ENCODE data around the gene MALRD1. TPM values are rescaled to one million over a fixed set of nuclear protein-coding genes. Genes with fewer than 3 reads are reported as not detected.

Gene MALRD1
- total RNA-seq, 4 donors from 2014 or later, result 58.6 to 357 (median 249) TPM

GRCh38 chr10:19605806-19606205, 557.2 kb downstream of the MALRD1 start:
- H3K4me3 ChIP-seq, result no peak overlapping the region
- H3K27me3 ChIP-seq, result no peaks in the 10 kb centered on the region
- no peak for DNase-seq
- peaks cover 0 to 8% (median 0%) of the 10 kb centered on the region in 3 donors for H3K36me3 ChIP-seq
- H3K4me1 ChIP-seq, result no peaks in the 10 kb centered on the region
- H3K9me3 ChIP-seq, result no peaks in the 10 kb centered on the region
- H3K27ac ChIP-seq, result no peak overlapping the region
- no peak for TF ChIP-seq POLR2A (IDR thresholded peaks at IDR 0.05)
- no peak for TF ChIP-seq CTCF (IDR thresholded peaks at IDR 0.05)

GRCh38 chr10:19606968-19607367, 558.4 kb downstream of the MALRD1 start:
- no peak for DNase-seq
- no peak overlapping the region for H3K4me3 ChIP-seq
- no peaks in the 10 kb centered on the region for H3K4me1 ChIP-seq
- H3K9me3 ChIP-seq, result no peaks in the 10 kb centered on the region
- no peaks in the 10 kb centered on the region for H3K27me3 ChIP-seq
- TF ChIP-seq POLR2A (IDR thresholded peaks at IDR 0.05) (no peak), CTCF (IDR thresholded peaks at IDR 0.05) (no peak)
- H3K27ac ChIP-seq, result no peak overlapping the region
- peaks cover 0 to 8% (median 0%) of the 10 kb centered on the region in 3 donors for H3K36me3 ChIP-seq

- Histone ChIP-seq H3K4me1 (no peaks in the 10 kb centered on the region), H3K9me3 (no peaks in the 10 kb centered on the region), H3K36me3 (peaks cover 0 to 8% (median 0%) of the 10 kb centered on the region in 3 donors), H3K27me3 (no peaks in the 10 kb centered on the region), H3K4me3 (no peak overlapping the region), H3K27ac (no peak overlapping the region)
- TF ChIP-seq CTCF (IDR thresholded peaks at IDR 0.05), result no peak
- no peak for TF ChIP-seq POLR2A (IDR thresholded peaks at IDR 0.05)
- no peak for DNase-seq
Observed at GRCh38 chr10:19611775-19612174, 563.2 kb downstream of the MALRD1 start.

- Histone ChIP-seq H3K27me3 (no peaks in the 10 kb centered on the region), H3K4me3 (no peak overlapping the region), H3K27ac (no peak overlapping the region), H3K36me3 (no peaks in the 10 kb centered on the region), H3K4me1 (no peaks in the 10 kb centered on the region), H3K9me3 (no peaks in the 10 kb centered on the region)
- DNase-seq, result no peak
- no peak for TF ChIP-seq POLR2A (IDR thresholded peaks at IDR 0.05)
- TF ChIP-seq CTCF (IDR thresholded peaks at IDR 0.05), result no peak
Observed at GRCh38 chr10:19616966-19617365, 568.4 kb downstream of the MALRD1 start.

- H3K9me3 ChIP-seq, result no peaks in the 10 kb centered on the region
- TF ChIP-seq POLR2A (IDR thresholded peaks at IDR 0.05) (no peak), CTCF (IDR thresholded peaks at IDR 0.05) (no peak)
- no peaks in the 10 kb centered on the region for H3K36me3 ChIP-seq
- no peaks in the 10 kb centered on the region for H3K4me1 ChIP-seq
- no peak overlapping the region for H3K27ac ChIP-seq
- H3K4me3 ChIP-seq, result no peak overlapping the region
- no peaks in the 10 kb centered on the region for H3K27me3 ChIP-seq
- no peak for DNase-seq
Observed at GRCh38 chr10:19620811-19621210, 572.2 kb downstream of the MALRD1 start.

- H3K27me3 ChIP-seq, result no peaks in the 10 kb centered on the region
- TF ChIP-seq POLR2A (IDR thresholded peaks at IDR 0.05) (no peak), CTCF (IDR thresholded peaks at IDR 0.05) (no peak)
- no peak for DNase-seq
- H3K9me3 ChIP-seq, result no peaks in the 10 kb centered on the region
- no peaks in the 10 kb centered on the region for H3K36me3 ChIP-seq
- no peak overlapping the region for H3K27ac ChIP-seq
- H3K4me3 ChIP-seq, result no peak overlapping the region
- H3K4me1 ChIP-seq, result no peaks in the 10 kb centered on the region
Observed at GRCh38 chr10:19623321-19623720, 574.7 kb downstream of the MALRD1 start.

Measured in Peyer's patch (tissue), 4 donors.